Astrocyte of the spinal cord (primary cell): Measurements from ENCODE around the gene NDUFS6.
"Not testable (repeated sequence)": the region's sequence is repeated elsewhere in the genome, so short reads cannot be mapped to it uniquely, and the experiment has no call there.

Experiments used
- DNase-seq: peaks from one replicate; pipeline ENCODE4 v3.0.0; 2011; ENCODE audit warnings: low read depth, low spot score
- H3K4me3 ChIP-seq: 2 replicates; pipeline ENCODE4 v1.5.1; 2011; ENCODE audit warnings: low read depth, mild to moderate bottlenecking, low read length, moderate library complexity
- in situ Hi-C: cut with HindIII; loops from 2 replicates; pipeline ENCODE4 v1.10.0; 2017; ENCODE audit warnings: low sequenced_read_pairs
- TF ChIP-seq, protein P1 (sequence below): IDR thresholded peaks from 2 replicates; pipeline ENCODE4 v1.5.1; 2012; ENCODE audit warnings: low read depth, mild to moderate bottlenecking, low read length, inconsistent platforms

Gene NDUFS6

GRCh38 chr5:1840071-1840547, 38.9 kb downstream of the NDUFS6 start:
- no peak overlapping the region for H3K4me3 ChIP-seq
- DNase-seq, result no peak
- in situ Hi-C loops, result no loop called here
- TF ChIP-seq, protein P1, sequence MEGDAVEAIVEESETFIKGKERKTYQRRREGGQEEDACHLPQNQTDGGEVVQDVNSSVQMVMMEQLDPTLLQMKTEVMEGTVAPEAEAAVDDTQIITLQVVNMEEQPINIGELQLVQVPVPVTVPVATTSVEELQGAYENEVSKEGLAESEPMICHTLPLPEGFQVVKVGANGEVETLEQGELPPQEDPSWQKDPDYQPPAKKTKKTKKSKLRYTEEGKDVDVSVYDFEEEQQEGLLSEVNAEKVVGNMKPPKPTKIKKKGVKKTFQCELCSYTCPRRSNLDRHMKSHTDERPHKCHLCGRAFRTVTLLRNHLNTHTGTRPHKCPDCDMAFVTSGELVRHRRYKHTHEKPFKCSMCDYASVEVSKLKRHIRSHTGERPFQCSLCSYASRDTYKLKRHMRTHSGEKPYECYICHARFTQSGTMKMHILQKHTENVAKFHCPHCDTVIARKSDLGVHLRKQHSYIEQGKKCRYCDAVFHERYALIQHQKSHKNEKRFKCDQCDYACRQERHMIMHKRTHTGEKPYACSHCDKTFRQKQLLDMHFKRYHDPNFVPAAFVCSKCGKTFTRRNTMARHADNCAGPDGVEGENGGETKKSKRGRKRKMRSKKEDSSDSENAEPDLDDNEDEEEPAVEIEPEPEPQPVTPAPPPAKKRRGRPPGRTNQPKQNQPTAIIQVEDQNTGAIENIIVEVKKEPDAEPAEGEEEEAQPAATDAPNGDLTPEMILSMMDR, result no peak

DNA sequence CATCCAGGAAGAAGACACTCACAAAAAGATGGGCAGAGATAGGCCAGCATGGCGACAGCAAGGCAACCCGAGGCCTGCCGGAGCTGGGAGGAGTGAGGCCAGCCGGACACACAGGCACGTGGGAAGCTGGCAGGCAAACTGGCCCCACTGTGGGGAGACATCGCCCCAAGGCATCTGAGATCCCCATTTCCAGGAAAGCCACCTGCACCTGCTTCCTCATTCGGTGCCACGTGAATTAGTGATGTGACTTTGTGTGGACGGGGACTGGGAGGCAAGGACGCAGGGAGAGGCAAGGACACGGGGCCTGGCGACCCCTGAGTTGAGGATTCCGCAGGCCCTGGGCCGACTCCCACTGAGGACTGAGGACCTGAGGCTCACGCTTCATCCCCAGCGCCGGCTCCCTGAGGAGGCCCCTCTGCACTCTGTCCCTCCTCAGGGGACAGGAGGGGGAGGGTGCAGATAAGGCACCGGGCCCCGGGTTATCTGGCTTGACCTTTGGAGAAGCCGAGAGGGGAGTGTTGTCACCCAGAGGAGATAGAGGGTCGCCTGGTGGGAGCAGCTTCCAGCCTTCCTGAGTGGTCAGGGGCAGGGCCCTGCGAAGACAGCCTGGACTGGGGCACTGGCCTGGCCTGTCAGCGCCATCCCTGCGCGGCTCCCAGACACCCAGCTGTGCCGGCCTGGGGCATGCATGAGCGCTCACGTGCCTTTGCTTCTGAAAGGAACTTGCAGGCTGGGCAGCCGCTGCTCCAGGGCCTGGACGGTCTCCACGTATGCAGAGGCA, 39.7 kb downstream of the NDUFS6 start:
- H3K4me3 ChIP-seq, result no peak overlapping the region
- in situ Hi-C loops, result no loop called here
- DNase-seq, result no peak
- TF ChIP-seq, protein P1, result no peak

- no peak for DNase-seq
- H3K4me3 ChIP-seq, result no peak overlapping the region
- in situ Hi-C loops, result no loop called here
- TF ChIP-seq, protein P1, result no peak
Measured at GRCh38 chr5:1842004-1842819, 41.0 kb downstream of the NDUFS6 start.

DNA sequence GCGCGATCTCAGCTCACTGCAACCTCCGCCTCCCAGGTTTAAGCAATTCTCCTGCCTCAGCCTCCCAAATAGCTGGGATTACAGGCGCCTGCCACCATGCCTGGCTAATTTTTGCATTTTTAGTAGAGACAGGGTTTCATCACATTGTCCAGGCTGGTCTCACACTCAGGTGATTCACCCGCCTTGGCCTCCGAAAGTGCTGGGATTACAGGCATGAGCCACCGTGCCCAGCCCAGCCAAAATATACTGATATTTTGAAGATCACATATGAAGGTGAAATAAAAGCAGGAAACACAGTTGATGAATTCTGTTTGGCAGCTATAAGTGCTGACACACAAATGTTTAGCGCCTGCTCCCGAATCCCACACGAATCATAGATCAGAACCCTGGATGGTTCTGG, 42.6 kb downstream of the NDUFS6 start:
- in situ Hi-C loops, H3K4me3 ChIP-seq, DNase-seq: not testable (repeated sequence)

- in situ Hi-C loops, result no loop called here
- no peak for DNase-seq
- TF ChIP-seq, protein P1, result no peak
- H3K4me3 ChIP-seq, result no peak overlapping the region
Measured at GRCh38 chr5:1844708-1845436, 43.7 kb downstream of the NDUFS6 start.

GRCh38 chr5:1845696-1846095, 44.5 kb downstream of the NDUFS6 start:
- no peak for DNase-seq
- TF ChIP-seq, protein P1, result no peak
- H3K4me3 ChIP-seq, result no peak overlapping the region
- in situ Hi-C loops, result no loop called here
